NCI-H446 treated with DMSO at 0.1 percent for 48 hours (cell line): ENCODE results near the gene ZNF19.
A peak's percentile ranks its signal among the peaks of the same experiment; 100 is the strongest.

Source experiments
- DNase-seq: peaks from one replicate; lab custom pipeline; 2025; lab: John Stamatoyannopoulos, UW

ZNF19 gene

GRCh38 chr16:71484006-71484893, 4.9 kb downstream of the ZNF19 start:
- DNase-seq: peak; percentile 57

GRCh38 chr16:71482569-71482968, 6.6 kb downstream of the ZNF19 start:
- no peak for DNase-seq

- no peak for DNase-seq
These were observed 8.2 kb downstream of the ZNF19 start for GRCh38 chr16:71480956-71481355.

DNA sequence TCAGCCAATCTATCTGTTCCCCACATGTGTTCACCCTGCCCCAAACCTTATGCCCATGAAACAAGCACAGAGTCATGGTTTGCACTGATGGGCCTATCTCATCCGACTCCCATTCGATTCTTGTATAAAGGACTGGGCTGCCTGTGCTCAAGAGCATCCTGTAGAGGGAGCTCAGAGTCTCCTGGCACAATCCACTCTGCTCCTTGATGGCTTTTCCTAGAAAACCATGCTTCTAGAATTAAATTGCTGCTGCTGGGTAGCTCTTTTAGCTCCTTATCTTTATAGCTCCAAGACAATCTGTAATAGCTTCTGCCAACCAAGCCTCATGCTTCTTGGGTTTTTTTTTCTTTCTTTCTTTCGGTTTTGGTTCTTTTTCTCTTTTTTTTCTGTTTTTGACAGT, 9.7 kb downstream of the ZNF19 start:
- DNase-seq: no peak

DNA sequence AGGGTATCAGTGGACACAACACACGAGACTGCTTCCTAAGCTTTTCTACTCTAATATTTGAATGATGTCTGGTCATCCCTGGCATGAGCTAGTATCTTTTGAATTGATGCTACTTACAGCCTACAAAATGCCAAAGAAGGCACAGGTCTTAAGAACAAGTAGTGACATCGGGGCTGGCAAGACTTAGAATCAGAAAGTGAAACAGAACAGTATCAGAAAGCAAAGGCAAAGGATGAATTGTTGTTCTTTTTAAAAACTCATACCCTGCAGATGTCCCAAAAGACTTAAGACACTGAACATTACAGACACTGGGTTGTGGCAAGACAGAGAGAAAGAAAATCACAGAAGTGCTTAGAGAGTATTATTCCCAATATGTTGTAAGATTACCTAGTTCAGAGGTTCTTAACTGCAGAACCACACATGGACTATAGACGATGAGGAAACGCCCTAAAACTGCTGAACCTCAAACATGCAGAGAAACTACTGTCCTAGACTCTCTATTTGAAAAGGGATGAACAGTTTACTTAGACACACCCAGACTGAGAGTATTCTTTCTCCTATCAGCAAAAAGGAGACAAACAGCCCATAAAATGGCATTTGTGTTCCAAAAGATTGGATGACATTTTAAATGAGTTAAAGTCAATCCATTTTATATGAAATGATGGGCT, 12.5 kb downstream of the ZNF19 start:
- no peak for DNase-seq

DNA sequence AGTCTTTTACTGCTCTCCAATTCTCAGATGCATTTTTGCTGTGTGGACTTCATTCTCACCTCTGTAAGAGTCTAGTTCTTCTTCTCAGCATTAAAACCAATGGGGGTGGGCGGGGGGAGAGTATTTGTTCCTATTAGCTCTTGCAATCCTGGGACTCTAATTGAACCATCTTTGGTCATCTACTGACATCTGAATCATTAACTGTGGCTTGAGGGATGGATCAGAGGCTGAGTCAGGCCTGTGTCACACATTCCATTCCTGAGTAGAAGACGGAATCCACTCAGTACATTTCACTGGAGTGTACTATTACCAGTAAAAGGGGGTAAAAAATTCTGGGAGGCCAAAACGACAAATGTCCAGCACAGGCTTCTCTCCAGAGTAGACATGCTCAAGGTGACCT, 14.3 kb downstream of the ZNF19 start:
- no peak for DNase-seq

DNA sequence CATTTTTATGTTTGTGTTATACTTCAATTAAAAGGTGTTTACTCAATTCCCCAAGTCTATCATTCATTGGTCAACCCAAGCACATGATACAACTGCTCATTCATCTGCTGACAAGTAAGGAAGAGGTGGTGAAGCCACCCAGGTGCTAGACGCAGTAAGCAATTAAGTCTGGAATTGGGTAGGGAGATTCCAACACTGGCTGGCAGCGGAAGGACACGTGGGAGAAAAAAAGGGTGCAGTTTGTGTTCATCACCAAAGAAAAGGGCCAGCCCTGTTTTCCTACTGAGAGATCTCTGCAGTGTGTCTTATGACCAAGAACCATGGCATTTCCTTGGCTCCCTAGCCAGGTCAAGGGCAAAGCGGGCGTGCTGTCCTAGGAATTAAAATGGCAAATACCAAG, 15.2 kb downstream of the ZNF19 start:
- DNase-seq: no peak

- DNase-seq: no peak
These were observed 16.2 kb downstream of the ZNF19 start for GRCh38 chr16:71472931-71473330.

GRCh38 chr16:71472051-71472450, 17.1 kb downstream of the ZNF19 start:
- no peak for DNase-seq

DNA sequence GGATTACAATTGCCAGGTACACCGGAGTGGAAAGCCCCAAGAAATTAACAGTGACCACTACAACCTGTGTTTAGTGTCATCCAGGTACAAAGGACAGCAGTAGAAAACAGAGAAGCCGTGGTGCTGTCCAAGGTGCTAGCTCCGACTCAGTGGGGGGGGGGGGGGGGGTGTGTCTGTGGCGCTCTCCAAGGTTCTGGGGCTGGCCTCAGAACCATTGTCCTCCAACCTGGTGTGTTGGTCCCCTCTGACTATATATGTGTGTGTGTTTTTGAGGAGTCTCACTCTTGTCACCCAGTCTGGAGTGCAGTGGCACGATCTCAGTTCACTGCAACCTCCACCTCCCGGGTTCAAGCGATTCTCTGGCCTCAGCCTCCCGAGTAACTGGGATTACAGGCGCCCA, 21.3 kb downstream of the ZNF19 start:
- DNase-seq: no peak

DNA sequence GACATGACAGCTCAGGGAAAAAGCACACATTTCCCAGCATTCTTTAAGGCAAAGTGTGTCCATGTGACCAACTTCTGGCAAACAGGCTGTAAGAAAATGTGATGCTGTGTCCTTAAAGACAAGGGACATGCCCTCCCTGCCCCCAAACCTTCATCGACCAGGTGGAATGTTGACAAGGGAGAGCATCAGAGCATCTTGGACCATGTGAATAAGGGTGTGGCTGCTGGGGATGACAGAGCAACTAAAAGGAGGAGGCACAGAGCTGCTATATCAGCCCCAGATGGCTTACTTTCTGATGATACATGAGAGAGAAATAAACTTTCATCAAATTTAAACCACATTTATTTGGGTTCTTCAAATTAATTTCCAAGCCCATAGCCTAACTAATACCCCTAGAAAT, 24.9 kb downstream of the ZNF19 start:
- no peak for DNase-seq

DNA sequence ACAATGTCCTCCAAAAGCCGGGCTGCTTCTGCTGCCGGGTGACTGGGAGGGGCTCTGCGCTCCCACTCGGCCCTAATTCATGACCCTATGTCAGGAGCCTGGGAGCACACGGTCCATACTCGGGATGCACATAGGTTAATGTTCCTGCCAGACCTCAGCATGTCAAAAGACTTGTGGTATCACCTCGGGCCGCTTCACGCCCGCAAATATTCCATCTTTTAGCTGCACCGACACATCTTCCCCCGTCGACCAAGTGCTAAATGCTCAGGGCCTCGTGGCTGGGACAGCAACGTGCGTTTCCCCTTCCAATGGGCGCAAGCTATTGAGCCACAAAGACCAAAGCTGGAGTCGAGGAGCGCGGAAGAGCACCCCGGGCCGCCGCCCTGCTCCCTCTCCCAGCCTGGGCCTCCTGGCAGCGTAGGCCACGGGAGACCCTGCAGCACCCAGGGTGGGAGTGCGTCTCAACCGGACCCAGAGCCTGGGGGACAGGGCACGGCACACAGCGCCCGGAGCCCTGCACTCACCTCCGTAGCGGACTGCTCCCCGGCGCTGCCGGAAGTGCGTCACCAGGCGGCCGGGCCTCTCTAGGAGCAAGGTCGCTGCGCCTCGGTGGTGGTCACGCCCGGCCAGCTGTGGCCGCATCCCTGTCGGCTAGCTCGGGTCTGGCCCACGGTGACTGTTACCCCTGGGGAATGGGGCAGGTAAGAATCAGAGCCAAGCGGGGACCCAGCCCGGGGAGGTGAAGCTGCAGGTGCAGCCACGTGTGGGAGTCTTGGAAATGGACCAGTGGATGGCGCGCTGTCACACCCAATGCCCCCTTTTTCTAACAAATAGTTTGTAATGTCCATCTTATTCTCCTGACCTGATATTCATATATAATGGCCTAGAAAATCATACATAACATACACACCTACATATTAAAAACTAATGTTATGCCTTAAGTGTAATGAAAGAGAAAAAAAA, 27.2 kb downstream of the ZNF19 start, which contains the start of gene ZNF23:
Gene ZNF23, minus strand, starts transcription at position 562 of the 963 bp plus-strand sequence. CDS start 5,451 bp downstream, outside the sequence.
- DNase-seq: peak; percentile 7

GRCh38 chr16:71460941-71461340, 28.2 kb downstream of the ZNF19 start:
- DNase-seq: no peak

GRCh38 chr16:71460236-71460635, 28.9 kb downstream of the ZNF19 start:
- DNase-seq: no peak

DNA sequence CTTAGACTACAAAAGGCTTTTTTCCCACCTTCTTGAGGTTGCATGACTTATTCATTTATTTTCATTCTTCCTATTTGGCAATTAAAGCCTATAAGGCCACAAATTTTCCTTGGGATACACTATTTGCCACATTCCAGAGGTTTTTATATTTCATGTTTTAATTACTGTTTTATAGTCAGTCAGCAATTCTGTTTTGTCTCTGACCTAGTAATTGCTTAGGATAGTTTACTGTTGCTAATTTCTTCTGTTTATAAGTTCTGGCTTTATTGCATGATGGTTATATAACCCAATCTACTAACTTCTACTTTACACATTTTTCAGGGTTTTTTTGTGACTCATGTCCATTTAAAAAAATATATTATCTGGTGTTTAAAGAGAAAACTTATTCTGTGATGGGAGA, 29.6 kb downstream of the ZNF19 start:
- DNase-seq: no peak

DNA sequence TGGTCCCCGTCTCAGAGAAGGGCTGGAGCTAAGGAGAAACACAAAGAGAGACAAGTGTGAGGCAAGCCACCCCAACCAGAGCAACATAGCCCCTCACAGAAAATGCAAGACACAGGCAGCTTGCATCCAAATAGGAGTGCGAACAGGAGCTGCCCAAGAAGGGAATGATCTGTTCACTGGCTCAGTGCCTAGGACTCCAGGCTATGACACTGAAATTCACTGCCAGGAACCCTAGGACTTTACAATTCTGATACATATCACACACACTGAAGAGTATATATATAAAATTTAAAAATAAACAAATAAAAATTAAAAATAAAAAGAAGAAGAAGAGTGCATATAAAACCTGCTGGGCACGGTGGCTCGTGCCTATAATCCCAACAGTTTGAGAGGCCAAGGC, 32.3 kb downstream of the ZNF19 start:
- no peak for DNase-seq

GRCh38 chr16:71453036-71453435, 36.1 kb downstream of the ZNF19 start:
- no peak for DNase-seq

DNA sequence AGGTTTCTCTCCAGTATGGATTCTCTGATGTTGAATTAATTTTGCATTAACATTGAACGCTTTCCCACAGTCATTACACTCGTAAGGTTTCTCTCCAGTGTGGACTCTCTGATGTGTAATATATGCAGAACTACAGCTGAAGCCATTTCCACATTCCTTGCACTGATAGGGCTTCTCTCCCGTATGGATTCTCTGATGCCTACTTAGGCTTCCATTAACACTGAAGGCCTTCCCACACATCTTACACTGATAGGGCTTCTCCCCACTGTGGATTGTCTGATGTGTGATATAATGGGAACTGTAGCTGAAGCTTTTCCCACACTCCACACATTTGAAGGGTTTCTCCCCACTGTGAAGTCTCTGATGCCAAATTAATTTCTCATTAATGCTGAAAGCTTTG, 40.1 kb downstream of the ZNF19 start:
- no peak for DNase-seq

- DNase-seq: no peak
These were observed 40.8 kb downstream of the ZNF19 start for GRCh38 chr16:71448274-71448866.

DNA sequence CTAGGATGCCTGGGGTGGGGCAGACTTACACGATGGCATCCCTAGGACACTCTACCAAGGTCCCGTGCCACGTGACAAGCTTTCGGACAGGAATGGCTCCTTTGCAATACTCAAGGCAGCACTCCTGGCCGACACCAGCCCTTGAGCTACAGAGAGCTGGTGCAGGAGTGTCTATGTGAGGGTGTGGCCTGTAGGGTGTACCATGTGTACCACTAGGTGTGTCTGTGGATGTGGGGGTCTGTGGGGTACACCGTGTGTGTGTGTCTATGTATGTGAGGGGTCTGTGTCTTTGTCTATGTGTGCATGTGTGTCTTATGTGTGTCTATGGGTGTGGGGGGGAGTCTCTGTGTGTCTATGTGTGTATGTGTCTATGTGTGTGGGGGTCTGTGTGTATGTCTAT, 45.4 kb downstream of the ZNF19 start:
- DNase-seq: no peak

- no peak for DNase-seq
These were observed 47.1 kb downstream of the ZNF19 start, which contains the start of gene TLE7 for GRCh38 chr16:71442051-71442440. TLE7 (minus strand) TSS chr16:71442054; CDS start chr16:71433324, 8,730 bp downstream.
